HG02840 (cell line): ENCODE results near the gene FHAD1.

Source experiments
- ATAC-seq: cut with Tn5 transposase; IDR thresholded peaks from one replicate; pipeline ENCODE4 v1.9.1; 2021; ENCODE audit warnings: mild to moderate bottlenecking, moderate library complexity, moderate number of reproducible peaks; ENCODE audit not compliant: unreplicated experiment, low FRiP score

The FHAD1 gene

DNA sequence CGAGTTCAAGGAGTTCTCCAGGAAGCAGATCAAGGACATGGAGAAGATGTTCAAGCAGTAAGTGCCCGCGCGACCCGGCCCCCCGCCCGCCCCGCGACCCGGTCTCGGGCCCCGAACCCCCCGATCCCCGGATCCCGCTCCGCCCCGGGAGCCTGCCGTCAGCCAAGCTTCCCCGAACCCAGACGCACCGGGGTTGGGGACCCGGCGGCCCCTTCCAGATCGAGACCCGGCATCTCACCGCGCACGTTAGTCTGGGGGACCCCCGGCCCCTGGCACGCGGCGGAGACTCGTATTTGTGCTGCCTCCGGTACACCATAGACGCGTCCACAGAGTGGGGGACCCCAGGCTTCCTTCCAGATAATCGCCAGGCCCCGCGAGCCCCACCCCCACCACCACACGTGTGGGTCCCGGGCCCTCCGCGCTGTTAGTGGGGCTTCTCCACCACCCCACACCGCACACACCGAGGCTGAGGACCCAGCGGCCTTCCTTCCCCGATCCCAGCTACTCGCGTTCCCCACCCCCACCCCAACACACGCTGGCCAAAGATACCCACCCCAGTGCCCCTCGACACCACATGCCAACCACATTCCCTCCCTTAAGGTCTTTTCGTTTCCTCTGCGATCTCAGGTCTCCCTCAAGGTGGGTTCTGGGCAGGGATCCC lies 163.3 kb downstream of the FHAD1 start:
- no peak for ATAC-seq

DNA sequence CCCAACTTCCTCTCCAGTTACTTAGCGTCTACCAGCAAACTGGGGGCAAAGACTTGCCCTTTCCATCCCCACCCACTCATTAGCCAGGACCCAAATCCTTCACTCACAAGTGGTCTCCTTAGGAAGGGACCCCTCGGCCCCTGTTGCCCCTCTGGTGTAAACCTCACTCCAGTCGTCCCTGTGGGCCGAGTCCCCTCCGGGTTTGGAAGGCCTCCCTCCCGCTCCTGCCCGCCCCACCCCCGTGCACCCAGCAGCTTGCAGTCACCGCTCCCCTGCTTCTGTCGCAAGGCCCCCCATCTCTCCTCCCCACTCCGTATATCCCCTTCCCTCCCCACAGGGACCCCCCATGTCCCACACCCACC lies 163.8 kb downstream of the FHAD1 start:
- ATAC-seq: no peak

DNA sequence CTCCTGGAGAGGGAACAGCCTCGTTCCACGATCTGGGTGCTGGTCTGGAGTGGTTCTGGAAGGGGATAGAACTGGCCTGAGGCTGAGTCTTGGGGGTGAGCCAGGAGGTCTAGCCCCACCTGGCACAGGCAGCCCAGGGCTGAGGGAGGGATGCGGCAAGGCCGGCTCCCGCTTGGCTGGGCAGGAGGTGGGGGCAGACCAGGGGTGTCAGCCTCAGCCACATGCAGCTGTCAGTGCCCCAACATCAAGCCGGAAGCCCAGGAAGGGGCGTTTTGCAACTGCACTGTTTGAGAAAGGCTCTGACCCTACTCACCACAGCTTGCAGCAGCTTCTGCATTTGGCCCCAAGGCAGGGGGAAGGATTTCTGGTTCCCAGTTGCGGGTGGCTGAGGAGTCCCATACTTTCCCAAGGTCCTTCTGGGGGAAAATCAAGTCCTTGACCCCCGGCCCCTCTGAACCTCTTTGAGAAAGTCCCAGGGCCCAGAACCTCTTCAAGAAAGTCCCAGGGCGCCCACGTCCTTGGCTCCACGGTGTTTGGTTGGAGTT lies 164.6 kb downstream of the FHAD1 start:
- no peak for ATAC-seq

DNA sequence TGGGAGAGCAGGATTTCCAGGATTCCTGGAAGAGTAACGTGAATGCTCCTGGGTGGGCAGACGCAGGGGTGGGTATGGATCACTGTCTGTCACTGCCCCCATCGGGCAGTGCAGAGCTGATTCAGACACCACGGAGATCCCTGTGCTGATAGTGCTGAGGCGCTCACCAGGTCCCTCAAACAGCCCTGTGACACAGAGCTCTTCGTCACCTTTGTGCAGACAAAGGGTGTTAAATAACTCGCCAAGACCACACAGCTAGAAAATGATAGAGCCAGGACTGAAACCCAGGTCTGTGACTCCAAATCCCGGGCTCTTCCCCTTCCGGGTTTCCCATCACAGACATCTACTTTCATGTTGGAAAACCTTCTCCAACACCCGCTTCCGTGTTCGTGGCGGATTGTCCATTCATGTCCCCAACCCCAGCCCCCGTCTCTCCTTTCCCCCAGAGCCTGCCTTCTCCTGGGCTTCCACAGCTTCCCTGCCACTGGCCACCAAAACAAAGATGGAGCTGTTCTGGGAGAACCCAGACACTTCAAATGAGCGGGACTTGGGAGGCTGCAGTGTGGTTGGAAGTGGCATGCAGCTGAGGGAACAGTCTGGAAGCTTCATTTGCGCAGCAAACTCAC lies 165.3 kb downstream of the FHAD1 start:
- no peak for ATAC-seq

DNA sequence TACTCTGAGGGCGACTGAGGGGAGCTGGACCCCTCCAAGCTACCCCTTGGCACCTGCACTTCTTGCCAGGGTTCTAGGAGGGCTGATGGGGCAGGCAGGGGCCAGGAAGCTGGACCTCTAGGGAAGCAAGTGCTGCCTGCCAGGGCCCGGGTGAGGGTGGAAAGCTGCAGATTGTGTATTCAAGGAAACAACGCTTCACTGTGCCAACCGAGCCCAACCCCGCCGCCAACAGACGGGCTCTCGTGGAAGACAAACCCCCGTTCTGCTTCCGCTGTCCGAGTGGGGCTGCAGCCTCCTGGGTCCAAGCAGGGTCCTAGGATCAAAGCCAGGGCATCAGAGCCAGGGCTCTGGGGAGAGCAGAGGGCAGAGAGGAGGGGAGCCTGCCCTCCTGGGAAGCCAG lies 165.8 kb downstream of the FHAD1 start:
- no peak for ATAC-seq

DNA sequence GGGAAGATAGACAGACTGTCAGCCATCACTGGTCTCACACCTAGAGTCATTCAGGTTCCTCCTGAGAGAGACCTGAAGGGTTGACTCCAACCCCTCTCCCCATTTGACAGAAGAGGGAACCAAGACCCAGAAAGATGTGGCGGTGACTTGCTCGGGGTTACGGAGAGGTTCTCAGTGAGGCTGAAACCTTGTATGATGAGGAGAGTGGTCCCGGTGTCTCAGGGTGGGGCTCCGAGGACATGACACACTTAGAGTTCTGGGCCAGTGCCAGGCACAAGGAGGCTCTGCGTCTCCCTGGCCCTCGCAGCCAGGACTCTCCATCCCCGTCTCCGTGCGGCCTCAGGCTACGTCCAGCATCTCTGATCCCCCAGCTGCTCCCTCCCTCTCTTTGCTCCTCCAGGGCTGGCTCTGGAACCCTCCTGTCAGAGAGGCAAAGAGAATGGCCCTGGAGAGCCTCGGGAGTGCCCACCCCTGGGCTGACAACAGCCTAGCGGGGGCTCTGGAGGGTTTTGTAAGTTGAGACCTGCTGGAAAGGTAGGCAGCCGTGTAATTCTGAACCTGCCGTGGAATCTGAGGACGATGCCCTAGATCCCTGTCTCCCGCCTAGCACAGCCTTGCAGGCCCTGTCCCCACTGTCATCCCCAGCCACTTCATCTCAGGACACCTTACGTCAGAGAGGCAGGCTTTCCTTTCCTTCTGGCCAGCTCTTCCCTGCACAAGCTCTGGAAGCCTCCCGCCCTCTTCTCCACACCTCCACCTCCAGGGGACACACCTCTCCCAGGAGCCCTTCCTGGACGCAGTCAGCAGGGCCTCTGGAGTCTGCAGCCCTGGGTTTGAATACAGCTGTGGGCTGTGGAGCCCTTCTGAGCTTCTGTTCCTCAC lies 166.8 kb downstream of the FHAD1 start:
- no peak for ATAC-seq

DNA sequence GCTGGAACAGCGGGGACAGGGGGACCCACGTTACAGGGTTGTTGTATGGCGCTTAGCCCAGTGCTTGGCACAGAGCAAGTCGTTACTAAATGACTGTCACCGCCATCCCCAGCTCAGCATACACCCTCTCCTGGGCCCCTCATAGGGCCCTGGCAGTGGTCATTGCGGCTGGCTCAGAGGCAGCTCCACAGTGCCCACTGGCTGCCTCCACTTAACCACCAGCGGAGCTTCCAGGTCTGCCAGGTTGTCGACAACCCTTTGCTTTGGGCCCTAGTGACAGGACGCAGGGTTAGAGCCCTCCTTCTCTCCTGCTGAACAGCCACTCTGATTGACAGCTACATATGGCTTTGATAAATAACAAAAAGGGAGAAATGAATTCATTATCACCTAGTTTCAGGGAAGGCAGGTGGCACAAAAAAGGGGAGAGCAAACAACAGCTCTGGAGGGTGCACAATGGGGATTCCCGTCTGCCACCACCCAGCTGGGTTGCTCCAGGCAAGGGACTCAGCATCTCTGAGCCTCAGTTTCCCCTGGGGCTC lies 167.5 kb downstream of the FHAD1 start:
- ATAC-seq: no peak

GRCh38 chr1:15417059-15417934 lies 170.3 kb downstream of the FHAD1 start:
- no peak for ATAC-seq

DNA sequence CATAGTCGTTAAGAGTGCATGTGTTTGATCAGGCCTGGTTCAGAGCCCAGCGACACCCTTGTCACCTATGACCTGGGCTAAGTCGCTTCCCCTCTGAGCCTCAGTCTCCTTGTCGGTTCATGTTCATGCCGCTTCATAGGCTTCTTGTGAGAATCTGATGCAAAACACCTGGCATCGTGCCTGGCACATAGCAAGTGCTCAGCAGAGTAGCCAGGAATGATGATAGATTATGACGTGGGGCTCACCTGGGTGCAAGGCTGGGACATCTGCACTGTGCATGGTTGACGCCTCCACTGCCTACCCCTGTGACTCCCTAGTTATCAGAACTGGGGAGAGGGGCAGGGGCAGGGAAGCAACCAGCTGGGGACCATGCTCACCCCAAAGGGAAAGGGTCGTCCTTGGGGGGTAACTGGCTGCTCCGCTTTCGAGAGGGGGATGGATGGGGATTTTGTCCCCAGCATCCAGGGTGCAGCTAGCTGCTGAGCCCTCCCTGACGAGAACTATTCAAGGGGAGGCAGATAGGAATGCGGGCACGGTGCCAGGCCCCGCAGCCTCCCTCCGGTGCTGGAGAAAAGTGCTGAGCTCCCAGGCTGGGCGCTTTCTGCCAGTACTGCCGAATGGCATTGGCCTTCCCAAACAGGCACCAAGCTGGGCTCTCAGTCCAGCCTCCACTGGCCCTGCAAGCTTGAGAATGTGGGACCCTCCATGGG lies 171.9 kb downstream of the FHAD1 start:
- no peak for ATAC-seq

DNA sequence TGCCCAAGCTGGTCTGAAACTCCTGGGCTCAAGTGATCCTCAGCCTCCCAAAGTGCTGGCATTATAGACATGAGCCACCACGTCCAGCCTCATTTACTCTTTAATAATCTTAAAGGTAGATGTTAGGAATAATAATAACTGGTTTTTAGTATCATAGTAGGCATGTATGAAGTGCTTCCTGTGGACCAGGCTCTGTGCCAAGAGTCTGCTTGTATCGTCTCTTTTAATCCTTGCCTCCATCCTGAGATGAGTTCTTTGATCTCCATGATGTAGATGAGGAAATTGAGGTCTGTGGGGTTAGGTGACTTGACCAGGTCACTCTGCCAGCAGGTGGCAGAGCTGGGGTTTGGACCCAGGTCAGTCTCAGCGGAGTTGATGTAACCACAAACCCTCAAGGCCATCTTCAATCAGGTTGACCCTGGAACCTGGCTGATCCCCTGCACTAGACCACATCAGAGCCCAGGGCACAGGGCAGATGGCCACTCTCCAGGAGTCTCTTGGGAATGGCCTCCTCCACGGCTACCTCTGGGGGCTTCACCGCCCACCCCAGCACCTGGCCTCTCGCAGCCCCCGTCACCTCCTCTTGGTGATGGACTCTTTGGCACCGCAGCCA lies 173.9 kb downstream of the FHAD1 start:
- ATAC-seq: no peak

GRCh38 chr1:15422871-15423270 lies 175.8 kb downstream of the FHAD1 start:
- ATAC-seq: no peak

GRCh38 chr1:15423355-15424077 lies 176.5 kb downstream of the FHAD1 start:
- ATAC-seq: no peak

GRCh38 chr1:15424146-15424667 lies 177.2 kb downstream of the FHAD1 start:
- no peak for ATAC-seq

DNA sequence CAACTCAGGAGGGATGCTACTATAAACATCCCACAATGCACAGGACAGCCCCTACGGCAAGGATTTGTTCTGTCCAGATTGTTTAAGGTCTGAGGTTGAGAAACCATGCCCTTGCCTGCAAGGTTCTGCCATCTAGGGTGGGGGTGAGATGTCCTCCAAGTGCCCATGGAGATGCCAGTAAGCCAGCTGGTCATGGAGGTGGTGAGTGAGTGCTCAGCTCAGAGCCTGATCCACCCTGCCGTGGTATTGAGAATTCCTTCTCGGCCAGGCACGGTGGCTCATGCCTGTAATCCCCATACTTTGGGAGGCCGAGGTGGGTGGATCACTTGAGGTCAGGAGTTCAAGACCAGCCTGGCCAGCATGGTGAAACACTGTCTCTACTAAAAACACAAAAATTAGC lies 178.0 kb downstream of the FHAD1 start:
- ATAC-seq: no peak

- ATAC-seq: no peak
Observed at GRCh38 chr1:15425521-15425920, 178.5 kb downstream of the FHAD1 start.

DNA sequence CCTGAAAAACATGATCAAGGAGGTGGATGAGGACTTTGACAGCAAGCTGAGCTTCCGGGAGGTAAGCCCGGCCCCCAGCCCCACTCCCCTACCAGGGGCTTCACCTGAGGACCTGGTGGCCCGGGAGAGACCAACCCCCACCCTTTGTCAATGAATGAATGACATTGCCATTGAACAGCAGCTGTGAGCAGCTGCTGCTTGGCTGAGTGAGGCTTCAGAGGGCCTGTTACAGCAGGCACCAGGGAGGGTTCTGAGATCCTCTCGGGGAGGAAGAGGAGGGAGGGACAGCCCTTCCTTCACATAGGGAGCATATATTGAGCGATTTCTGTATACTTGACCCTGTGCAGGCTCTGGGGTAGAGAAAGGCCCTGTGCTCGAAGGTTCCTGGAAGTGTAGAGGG lies 178.9 kb downstream of the FHAD1 start:
- ATAC-seq: no peak

DNA sequence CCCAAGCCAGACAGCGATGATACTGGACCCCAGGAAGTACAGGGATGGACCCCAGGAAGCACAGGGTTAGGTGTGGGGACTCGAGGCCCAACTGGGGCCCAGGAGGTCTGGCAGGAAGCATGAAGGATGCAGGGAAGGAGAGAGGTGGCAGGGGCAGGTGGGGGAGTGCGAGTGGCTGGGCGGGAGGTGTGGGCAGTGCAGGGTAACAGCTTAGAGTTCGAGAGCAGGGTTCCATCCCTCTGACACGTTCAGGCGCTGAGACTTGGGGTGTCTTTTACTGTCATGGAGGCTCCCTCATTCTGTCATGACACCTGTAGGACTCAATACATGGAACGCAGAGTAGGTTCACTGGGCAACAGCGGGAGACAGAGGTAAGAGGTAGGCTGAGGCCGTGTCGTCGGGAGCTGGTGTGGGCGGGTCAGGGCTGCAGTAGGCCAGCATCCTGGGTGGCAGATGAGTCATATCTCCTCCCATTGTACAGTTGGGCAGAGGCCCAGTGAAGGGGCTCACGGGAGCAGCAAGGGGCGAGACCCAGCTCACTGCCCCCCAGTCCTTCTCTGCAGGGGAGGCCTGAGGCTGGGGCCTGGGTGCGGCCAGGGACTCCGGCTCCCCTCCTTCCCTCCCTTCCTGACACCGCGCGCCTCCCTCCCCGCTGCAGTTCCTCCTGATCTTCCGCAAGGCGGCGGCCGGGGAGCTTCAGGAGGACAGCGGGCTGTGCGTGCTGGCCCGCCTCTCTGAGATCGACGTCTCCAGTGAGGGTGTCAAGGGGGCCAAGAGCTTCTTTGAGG lies 179.7 kb downstream of the FHAD1 start:
- no peak for ATAC-seq
